NCI-H2196 (cell line): ENCODE measurements around the gene GARS1.

Source experiments
- DNase-seq: peaks from one replicate; lab custom pipeline; 2025; ENCODE audit not compliant: unreplicated experiment; lab: John Stamatoyannopoulos, UW

The GARS1 gene

DNA sequence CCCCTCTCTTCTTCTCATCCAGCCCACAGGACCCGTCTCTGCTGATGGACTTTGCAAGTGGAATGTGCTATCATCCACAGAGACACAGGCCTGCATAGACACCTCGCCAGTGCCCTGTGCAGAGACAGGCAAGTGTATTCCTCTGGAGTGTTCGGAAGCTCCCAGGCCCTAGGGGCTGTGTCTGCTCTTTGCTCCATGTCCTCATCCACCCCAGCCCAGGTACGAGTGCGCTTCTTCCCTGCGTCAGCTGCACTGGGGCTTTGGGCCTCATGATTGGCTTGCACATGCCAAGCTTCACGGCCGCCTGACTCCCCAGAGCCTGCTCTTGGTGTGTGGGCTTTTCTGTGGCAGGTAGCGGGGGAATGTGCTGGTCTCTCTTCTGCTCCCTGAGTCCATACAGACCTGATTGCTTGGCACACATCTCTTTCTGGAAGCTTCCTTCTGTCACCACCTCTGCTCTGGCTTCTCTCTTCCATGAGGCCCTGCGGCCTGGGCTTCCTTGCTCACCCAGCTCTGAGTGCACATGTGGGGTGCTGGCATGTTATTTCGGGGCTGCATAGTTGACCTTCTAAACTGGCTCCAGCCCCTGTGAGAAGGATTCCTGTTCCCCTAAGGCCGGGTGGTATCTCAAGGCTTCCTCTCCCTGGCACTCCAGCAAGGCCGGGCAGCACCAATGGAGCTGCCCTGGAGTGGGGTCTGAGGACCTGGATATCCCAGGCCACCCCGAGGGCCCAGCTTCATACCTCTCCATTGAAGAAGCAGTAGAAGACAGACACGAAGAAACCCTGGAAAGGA lies 59.8 kb downstream of the GARS1 start:
- DNase-seq, result no peak

- no peak for DNase-seq
Measured at GRCh38 chr7:30655096-30655970, 60.7 kb downstream of the GARS1 start.

DNA sequence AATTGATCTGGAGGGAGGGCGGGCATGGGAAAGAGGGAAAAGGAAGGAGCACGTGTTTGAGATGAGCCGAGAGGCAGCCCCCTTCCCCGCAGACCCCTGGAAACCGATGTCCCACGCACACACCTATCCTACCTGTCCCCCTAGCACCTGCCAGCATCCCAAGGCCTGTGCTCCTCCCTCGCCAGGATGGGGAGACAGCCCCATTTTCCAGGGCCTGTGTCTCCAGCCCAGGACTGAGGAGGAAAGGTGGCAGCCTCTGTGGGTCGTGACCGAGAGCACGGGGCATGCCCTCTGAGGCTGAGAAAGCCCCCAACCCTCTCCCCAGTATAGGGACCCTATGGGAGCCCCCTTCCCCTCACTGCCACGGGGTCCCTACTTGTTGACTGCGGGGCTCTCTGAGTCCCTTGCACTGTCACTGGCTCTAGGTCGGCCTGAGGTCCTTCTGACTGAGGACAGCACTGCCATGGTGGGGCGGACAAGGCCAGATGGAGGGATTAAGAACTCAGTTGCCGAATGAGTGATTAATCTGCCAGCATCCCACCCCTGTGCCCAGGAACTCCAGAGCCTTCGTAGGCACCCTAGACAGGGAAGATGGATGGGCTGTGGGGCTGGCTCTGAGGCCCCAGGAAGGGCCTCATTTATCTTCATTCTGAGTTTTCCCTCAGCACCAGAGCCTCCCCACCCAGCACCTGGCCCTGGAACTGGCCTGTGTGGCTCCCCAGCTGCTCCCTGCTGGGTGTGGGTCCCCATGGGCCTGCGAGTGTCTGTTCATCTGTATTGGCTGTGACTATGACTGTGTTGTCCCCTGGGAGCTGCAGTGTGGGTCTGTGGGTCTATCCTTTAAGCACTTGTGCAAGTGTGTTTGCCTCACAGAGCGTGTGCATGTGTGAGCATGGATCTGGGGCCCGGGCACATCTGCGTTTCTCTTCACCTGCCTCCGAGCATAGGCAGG lies 61.6 kb downstream of the GARS1 start:
- no peak for DNase-seq

GRCh38 chr7:30657131-30657530 lies 62.5 kb downstream of the GARS1 start:
- DNase-seq, result no peak

- no peak for DNase-seq
Measured at GRCh38 chr7:30658479-30659074, 63.9 kb downstream of the GARS1 start.

DNA sequence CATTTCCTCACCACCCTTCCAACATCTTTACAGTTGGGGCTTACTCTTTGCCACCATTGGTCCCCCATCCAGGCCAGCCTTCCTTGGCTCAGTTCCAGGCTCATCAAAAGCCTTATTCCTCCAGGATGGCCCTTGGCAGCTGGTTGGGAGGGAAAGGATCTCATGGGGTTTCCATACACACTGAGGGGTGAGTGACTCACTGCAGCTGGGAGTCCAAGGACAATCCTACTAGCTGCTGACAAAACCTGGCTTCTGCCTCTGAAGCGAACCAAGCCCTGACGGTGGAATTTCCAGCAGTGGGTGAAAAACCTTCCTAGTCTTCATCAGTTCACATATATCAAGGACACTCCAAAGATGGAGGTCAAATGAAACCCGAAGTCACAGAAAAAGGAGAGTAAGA lies 64.6 kb downstream of the GARS1 start:
- DNase-seq, result no peak

GRCh38 chr7:30660331-30661255 lies 65.9 kb downstream of the GARS1 start:
- DNase-seq, result peak; percentile 24

DNA sequence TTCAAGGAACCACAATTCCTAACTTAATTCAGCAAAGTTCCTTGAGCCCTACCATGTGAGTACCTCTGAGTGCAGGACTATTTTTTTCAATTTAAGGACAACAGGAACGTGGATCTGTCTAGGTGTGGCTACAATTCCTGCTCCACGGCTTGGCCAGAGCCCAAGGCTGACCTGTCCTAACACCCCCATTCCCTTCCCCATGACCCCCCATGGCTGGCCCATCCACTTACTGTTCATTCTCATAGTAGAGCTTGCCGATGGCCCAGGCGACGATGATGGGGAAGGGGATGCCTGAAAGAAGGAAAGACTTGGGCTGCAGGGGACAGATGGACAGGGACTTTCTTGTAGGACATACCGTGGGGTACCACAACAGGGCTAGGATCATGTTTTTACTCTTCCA lies 67.2 kb downstream of the GARS1 start:
- no peak for DNase-seq

DNA sequence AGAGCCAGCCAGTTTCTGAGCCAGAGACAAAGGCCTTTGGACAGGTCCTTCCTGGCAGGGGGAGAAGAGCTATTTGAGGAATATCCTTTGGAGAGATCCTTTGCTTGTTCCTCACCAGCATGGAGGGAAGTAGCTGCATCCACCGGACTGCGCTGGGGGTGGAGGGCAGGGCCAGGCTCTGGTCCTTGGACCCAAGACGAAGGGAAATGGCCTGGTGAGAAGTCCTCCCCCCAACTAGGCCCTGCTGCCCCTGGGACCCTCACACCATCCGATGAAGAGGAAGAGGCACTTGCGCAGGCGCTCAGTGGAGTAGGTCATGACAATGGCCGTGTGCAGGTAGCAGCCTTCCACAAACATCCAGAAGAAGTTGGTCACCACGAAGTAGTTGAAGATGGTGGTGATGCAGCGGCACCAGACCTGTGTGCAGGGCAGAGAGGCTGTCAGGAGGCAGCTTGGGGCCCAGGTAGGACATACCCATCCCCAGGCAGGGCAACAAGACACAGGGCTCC lies 67.8 kb downstream of the GARS1 start:
- DNase-seq, result no peak

- DNase-seq, result no peak
Measured at GRCh38 chr7:30663414-30663813, 68.7 kb downstream of the GARS1 start.

DNA sequence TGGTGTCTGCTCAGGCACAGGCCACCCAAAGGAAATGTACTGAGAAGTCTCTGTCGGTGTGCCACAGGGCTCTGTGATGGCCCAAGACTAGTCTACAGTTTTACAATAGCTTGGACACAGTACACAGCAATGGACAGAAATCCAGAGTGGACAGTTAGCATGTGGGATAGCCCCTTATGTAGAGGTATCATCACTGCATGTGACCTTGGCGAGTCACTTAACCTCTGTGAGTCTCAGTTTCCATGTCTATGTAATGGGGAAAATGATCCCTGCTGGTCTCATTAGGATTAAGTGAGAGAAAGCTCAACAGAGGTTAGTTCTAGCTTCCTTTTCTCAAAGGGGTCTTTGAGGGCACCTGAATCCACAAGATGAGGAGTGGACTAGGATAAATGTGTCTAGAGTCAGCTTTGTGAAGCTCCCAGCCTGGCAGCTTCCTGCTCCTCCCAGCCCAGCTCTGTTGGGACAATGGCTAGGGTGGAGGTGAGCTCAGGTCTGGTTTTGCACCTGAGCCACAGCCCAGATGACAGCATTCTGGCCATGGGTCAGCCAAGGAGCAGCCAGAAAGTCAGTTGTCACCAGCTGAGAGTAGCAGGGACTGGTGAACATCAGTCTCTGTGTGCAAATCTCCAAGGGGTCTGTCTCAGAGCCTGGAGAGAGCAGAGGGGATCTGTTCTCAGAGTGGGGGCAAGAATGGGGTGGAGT lies 69.7 kb downstream of the GARS1 start:
- DNase-seq, result no peak

DNA sequence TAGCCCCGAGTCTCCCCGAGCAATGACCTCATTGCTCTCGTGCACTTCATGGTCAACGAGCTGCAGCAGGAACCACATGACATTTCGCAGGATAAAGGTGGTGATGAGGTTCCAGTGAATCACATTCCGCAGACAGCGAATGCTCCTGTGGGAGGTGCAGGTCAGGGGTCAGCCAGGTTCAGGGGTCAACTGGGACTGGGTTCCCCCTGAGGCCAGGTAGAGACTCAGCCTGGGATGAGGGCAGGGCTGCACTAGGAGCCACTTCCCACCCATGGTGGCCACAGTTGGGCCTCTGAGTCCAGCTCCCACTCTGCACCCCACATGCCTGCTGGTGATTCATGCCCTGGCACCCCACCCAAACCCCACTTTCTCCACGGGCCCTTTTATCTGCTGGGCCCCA lies 70.4 kb downstream of the GARS1 start:
- DNase-seq, result no peak

DNA sequence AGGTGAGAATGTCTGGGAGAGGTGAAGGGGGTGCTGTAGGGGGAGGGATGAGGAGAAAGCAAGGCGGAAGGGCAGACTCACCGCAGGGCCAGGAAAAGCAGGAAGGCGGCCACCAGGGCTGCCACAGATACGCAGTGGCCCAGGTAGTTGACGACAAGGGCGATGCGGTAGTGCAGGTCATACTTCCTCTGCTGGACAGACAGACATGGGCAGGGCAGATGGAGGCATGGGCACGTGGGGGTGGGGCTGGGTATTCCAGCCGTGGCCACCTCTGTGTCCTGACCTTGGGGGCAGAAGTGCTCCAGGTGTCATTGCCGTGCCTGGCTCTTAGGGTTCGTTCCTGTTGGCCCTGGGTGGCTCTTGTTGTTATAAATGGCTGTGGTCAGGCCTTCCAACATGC lies 70.8 kb downstream of the GARS1 start:
- no peak for DNase-seq

DNA sequence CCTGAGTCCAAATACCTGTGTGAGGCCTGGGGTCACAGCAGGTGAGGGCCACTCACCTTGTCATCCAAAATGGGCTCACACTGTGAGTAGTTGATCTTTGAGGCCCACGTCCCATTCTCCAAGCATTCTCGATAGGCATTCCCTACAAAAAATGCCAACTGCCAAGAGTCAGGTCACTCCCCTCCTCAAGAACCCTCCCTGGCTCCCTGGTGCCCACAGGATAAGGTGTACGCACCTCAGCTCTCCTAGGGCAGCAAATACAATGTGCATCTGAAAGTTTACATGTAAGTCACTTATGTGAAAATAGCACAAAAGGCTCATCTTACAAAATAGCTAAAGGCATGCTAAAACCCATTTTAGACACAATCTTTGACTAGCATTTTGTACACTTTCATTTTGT lies 72.5 kb downstream of the GARS1 start:
- DNase-seq, result no peak

GRCh38 chr7:30668102-30668501 lies 73.4 kb downstream of the GARS1 start:
- no peak for DNase-seq

- no peak for DNase-seq
Measured at GRCh38 chr7:30671793-30672465, 77.3 kb downstream of the GARS1 start.

- DNase-seq, result no peak
Measured at GRCh38 chr7:30674420-30674819, 79.7 kb downstream of the GARS1 start.

GRCh38 chr7:30674876-30675275 lies 80.2 kb downstream of the GARS1 start:
- no peak for DNase-seq
